ENCODE results near the gene XDH. TPM values are rescaled to one million over a fixed set of nuclear protein-coding genes. Genes with fewer than 3 reads are reported as not detected.

Gene XDH
- total RNA-seq, 1 donor from 2014 or later = 5.6 TPM

DNA sequence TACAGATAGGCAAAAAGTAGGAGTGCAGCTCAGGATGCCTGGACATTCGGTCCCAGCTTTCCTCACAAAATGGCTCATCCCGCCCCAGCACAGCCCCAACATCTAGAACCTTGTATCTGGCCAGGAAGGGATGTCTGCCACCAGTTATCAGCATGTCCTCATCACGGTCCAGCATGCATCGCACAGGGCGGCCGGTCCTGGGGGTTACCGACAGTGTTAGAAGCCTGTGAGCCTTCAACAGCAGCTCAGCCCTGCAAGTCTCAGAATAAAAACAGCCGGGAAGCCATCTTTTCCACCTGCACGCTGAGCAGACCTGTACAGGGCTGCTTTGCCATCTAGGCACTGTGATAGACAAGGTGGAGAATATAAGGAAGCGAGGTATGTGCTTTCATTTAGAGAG is 49.2 kb downstream of the XDH start:
- H3K4me3 Mint-ChIP-seq (ENCODE audit: low read depth) = no peak overlapping the region
- H3K9me3 Mint-ChIP-seq (ENCODE audit: low read depth) = no peaks in the 10 kb centered on the region
- H3K4me1 Mint-ChIP-seq (ENCODE audit: low read depth) = no peaks in the 10 kb centered on the region
- H3K27me3 Mint-ChIP-seq = no peaks in the 10 kb centered on the region
- TF ChIP-seq, protein P1, sequence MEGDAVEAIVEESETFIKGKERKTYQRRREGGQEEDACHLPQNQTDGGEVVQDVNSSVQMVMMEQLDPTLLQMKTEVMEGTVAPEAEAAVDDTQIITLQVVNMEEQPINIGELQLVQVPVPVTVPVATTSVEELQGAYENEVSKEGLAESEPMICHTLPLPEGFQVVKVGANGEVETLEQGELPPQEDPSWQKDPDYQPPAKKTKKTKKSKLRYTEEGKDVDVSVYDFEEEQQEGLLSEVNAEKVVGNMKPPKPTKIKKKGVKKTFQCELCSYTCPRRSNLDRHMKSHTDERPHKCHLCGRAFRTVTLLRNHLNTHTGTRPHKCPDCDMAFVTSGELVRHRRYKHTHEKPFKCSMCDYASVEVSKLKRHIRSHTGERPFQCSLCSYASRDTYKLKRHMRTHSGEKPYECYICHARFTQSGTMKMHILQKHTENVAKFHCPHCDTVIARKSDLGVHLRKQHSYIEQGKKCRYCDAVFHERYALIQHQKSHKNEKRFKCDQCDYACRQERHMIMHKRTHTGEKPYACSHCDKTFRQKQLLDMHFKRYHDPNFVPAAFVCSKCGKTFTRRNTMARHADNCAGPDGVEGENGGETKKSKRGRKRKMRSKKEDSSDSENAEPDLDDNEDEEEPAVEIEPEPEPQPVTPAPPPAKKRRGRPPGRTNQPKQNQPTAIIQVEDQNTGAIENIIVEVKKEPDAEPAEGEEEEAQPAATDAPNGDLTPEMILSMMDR (IDR thresholded peaks at IDR 0.05; ENCODE audit: unreplicated experiment) = no peak
- H3K27ac Mint-ChIP-seq = no peak overlapping the region
- H3K36me3 Mint-ChIP-seq (ENCODE audit: insufficient read depth) = no peaks in the 10 kb centered on the region
- DNase-seq (ENCODE audit: low spot score, unreplicated experiment) = no peak

DNA sequence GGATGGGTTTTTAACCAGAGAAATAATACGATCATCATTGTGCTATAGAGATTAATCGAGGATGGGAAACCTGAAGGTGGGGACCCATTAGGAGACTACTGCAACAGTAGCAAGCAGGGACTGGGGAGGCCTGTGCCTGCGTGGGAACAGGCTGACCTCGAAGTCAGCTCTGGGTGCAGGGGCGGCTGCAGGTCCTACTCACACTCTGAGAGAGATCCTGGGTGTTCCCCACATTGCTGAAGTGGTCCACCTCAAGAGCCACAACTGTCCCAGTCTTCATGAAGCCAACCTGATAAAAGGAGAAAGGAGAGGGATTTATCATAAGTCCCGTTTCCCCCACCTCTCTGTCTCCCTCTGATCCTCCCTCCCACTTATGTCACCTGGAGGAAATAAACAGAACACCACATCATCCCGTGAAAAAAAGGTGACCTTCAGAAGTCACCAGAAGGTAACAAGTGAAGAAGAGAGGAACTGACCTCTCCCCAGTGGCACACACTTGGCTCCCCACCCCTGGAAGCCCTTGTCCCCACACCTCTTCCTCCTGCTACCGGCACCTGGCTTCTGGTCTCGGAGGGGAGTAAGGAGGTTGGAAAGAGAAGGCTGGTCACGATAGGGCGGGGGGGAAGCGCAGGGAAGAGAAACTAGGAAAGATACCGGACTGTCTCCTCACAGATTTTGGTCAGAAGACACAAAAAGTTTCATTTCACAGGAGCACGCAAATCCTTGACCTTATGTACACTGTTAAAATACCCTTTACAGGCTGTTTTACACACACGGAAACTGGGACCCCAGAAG is 50.4 kb downstream of the XDH start:
- Mint-ChIP-seq H3K36me3 (ENCODE audit: insufficient read depth) (no peaks in the 10 kb centered on the region), H3K4me3 (ENCODE audit: low read depth) (no peak overlapping the region), H3K4me1 (ENCODE audit: low read depth) (no peaks in the 10 kb centered on the region), H3K27me3 (no peaks in the 10 kb centered on the region), H3K27ac (no peak overlapping the region), H3K9me3 (ENCODE audit: low read depth) (no peaks in the 10 kb centered on the region)
- no peak for DNase-seq (ENCODE audit: low spot score, unreplicated experiment)
- TF ChIP-seq, protein P1 (IDR thresholded peaks at IDR 0.05; ENCODE audit: unreplicated experiment) = no peak

- H3K4me1 Mint-ChIP-seq (ENCODE audit: low read depth) = no peaks in the 10 kb centered on the region
- no peak for DNase-seq (ENCODE audit: low spot score, unreplicated experiment)
- no peaks in the 10 kb centered on the region for H3K27me3 Mint-ChIP-seq
- TF ChIP-seq, protein P1 (IDR thresholded peaks at IDR 0.05; ENCODE audit: unreplicated experiment) = no peak
- no peak overlapping the region for H3K27ac Mint-ChIP-seq
- H3K4me3 Mint-ChIP-seq (ENCODE audit: low read depth) = no peak overlapping the region
- no peaks in the 10 kb centered on the region for H3K36me3 Mint-ChIP-seq (ENCODE audit: insufficient read depth)
- H3K9me3 Mint-ChIP-seq (ENCODE audit: low read depth) = no peaks in the 10 kb centered on the region
Observed at GRCh38 chr2:31362581-31362980, 52.0 kb downstream of the XDH start.

DNA sequence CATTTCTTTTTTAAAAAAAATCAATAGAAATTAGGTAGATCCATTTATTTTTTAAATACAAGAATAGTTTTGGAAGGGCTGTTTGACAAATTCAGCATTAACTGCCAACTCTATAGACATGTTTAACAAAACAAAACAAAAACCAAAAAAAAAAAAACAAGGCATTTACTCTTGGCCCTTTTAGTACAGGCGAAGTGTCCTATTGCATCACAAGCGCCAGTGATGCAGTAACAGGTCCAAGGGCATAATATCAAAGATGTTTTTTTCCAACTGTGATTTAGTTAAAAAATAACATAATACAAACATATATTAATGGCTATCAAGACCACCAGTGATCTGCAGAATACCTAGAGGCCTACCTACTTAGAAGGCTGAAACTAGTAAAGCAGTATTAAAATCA is 55.3 kb downstream of the XDH start:
- H3K9me3 Mint-ChIP-seq (ENCODE audit: low read depth) = no peaks in the 10 kb centered on the region
- peaks cover 2% of the 10 kb centered on the region for H3K36me3 Mint-ChIP-seq (ENCODE audit: insufficient read depth)
- TF ChIP-seq, protein P1 (IDR thresholded peaks at IDR 0.05; ENCODE audit: unreplicated experiment) = no peak
- peaks cover 1% of the 10 kb centered on the region for H3K4me1 Mint-ChIP-seq (ENCODE audit: low read depth)
- no peaks in the 10 kb centered on the region for H3K27me3 Mint-ChIP-seq
- H3K4me3 Mint-ChIP-seq (ENCODE audit: low read depth) = no peak overlapping the region
- no peak for DNase-seq (ENCODE audit: low spot score, unreplicated experiment)
- no peak overlapping the region for H3K27ac Mint-ChIP-seq

- DNase-seq (ENCODE audit: low spot score, unreplicated experiment) = no peak
- TF ChIP-seq, protein P1 (IDR thresholded peaks at IDR 0.05; ENCODE audit: unreplicated experiment) = peak; percentile 48
- Mint-ChIP-seq H3K9me3 (ENCODE audit: low read depth) (no peaks in the 10 kb centered on the region), H3K4me1 (ENCODE audit: low read depth) (peaks cover 1% of the 10 kb centered on the region), H3K27ac (no peak overlapping the region), H3K27me3 (no peaks in the 10 kb centered on the region), H3K4me3 (ENCODE audit: low read depth) (no peak overlapping the region), H3K36me3 (ENCODE audit: insufficient read depth) (peaks cover 2% of the 10 kb centered on the region)
Observed at GRCh38 chr2:31354837-31355236, 59.7 kb downstream of the XDH start.
